HCT116 (cell line): Measurements from ENCODE around the gene ZNF319. TPM values are rescaled to one million over a fixed set of nuclear protein-coding genes. Genes with fewer than 3 reads are reported as not detected.

ENCODE experiments used
- ATAC-seq: fragments of 200-7000 bp; cut with Tn5 transposase; 2 replicates; pipeline ENCODE4 v1.9.1; 2020; ENCODE audit warnings: mild to moderate bottlenecking, moderate library complexity
- BruUV-seq: library from RNA; stranded (reverse); fragments of 400-500 nt; replicated peaks from 2 replicates; lab custom pipeline; 2021; lab: Mats Ljungman, UMichigan
- CTCF ChIA-PET: fragments of 300-600 bp; sonication (Branson Sonifier 250); formaldehyde crosslinking; loops from one replicate; lab custom pipeline; 2021; ENCODE audit warnings: antibody characterized with exemption; lab: Charles Lee
- POLR2A ChIA-PET: fragments of 300-600, 350-600 bp; sonication (Branson Sonifier 250); formaldehyde crosslinking; loops from one replicate; lab custom pipeline; 2021; ENCODE audit warnings: antibody characterized with exemption; lab: Charles Lee
- RAD21 ChIA-PET, 2 experiments: fragments of 300-600 bp; sonication (Branson Sonifier 250); formaldehyde crosslinking; loops; one replicate each; lab custom pipeline; 2023; ENCODE audit warnings: low total read pairs in 2 of 2; ENCODE audit not compliant: uncharacterized antibody in 2 of 2, unreplicated experiment in 2 of 2, low non-redundant PET in 1 of 2; lab: Charles Lee
- DNase-seq: peaks from one replicate; pipeline ENCODE4 v3.0.0-alpha.2; 2010; ENCODE audit warnings: low read depth, low spot score
- H2AFZ ChIP-seq: fragments of 200-600 bp; shearing (Covaris generic), sonication (generic); 2 replicates; pipeline ENCODE4 v1.6.1; 2017; ENCODE audit warnings: low read depth, mixed run types, mixed read lengths, antibody characterized with exemption, low read length; ENCODE audit not compliant: poor library complexity, severe bottlenecking
- H3K27ac ChIP-seq: 2 replicates; pipeline ENCODE4 v1.5.1; 2012; ENCODE audit warnings: low read depth, low read length
- H3K27me3 ChIP-seq: fragments of 200-600 bp; sonication (generic); 2 replicates; pipeline ENCODE4 v1.6.1; 2016; ENCODE audit warnings: mixed run types, low read length, mixed read lengths; ENCODE audit not compliant: insufficient read depth
- H3K36me3 ChIP-seq, 2 experiments: fragments of 200-500 bp in 1 of 2; fragments of 200-600 bp in 1 of 2; sonication (Bioruptor generic) in 1 of 2; sonication (generic) in 1 of 2; 2 replicates each; pipeline versions ENCODE4 v1.5.1 to v1.6.1; 2014 to 2016; ENCODE audit warnings: low read length in 2 of 2, inconsistent platforms in 1 of 2, mixed read lengths in 1 of 2, mixed run types in 1 of 2; ENCODE audit not compliant: insufficient read depth in 2 of 2, control insufficient read depth in 1 of 2
- H3K4me1 ChIP-seq, 2 experiments: fragments of 200-600 bp in 1 of 2; sonication (generic) in 1 of 2; 2 replicates each; pipeline versions ENCODE4 v1.5.1 to v1.6.1; 2012 to 2017; ENCODE audit warnings: low read length in 2 of 2, inconsistent platforms in 1 of 2, mild to moderate bottlenecking in 1 of 2, mixed read lengths in 1 of 2, mixed run types in 1 of 2, moderate library complexity in 1 of 2; ENCODE audit not compliant: insufficient read depth in 2 of 2, control insufficient read depth in 1 of 2
- H3K4me2 ChIP-seq: fragments of 200-600 bp; sonication (generic); 2 replicates; pipeline ENCODE4 v1.6.1; 2017; ENCODE audit warnings: mixed run types, low read length, mixed read lengths
- H3K4me3 ChIP-seq, 2 experiments: fragments of 200-600 bp in 1 of 2; sonication (generic) in 1 of 2; replicated peaks in 1 of 2; 2 replicates each; pipeline ENCODE4 v1.5.1; 2011 to 2016; ENCODE audit warnings: low read length in 2 of 2, control low read depth in 1 of 2, low read depth in 1 of 2, mild to moderate bottlenecking in 1 of 2, mixed read lengths in 1 of 2, mixed run types in 1 of 2
- H3K79me2 ChIP-seq: fragments of 200-600 bp; sonication (generic); 2 replicates; pipeline ENCODE4 v1.6.1; 2017; ENCODE audit warnings: mild to moderate bottlenecking, mixed run types, low read length, moderate library complexity, mixed read lengths; ENCODE audit not compliant: insufficient read depth
- H3K9ac ChIP-seq: fragments of 200-600 bp; sonication (generic); 2 replicates; pipeline ENCODE4 v1.6.1; 2016; ENCODE audit warnings: low read length, mixed read lengths
- H3K9me2 ChIP-seq: fragments of 200-600 bp; sonication (generic), shearing (Covaris generic); 2 replicates; pipeline ENCODE4 v1.6.1; 2017; ENCODE audit warnings: mixed run types, mild to moderate bottlenecking, moderate library complexity; ENCODE audit not compliant: insufficient read depth
- H3K9me3 ChIP-seq, 2 experiments: fragments of 200-500 bp in 1 of 2; fragments of 200-600 bp in 1 of 2; sonication (Bioruptor generic) in 1 of 2; sonication (generic) in 1 of 2; 2 replicates each; pipeline ENCODE4 v1.6.1; 2014 to 2017; ENCODE audit warnings: low read length in 2 of 2, mixed read lengths in 2 of 2, inconsistent platforms in 1 of 2, low read depth in 1 of 2, mild to moderate bottlenecking in 1 of 2, mixed run types in 1 of 2, moderate library complexity in 1 of 2; ENCODE audit not compliant: control insufficient read depth in 1 of 2, insufficient read depth in 1 of 2
- H4K20me1 ChIP-seq: fragments of 200-600 bp; sonication (generic), shearing (Covaris generic); 2 replicates; pipeline ENCODE4 v1.6.1; 2017; ENCODE audit warnings: mixed run types, mild to moderate bottlenecking, moderate library complexity; ENCODE audit not compliant: insufficient read depth
- CTCF ChIP-seq, 3 experiments: fragments of 200-600 bp in 1 of 3; sonication (generic) in 1 of 3; IDR thresholded peaks in 2 of 3; conservative IDR thresholded peaks in 1 of 3; 2 replicates each; pipeline ENCODE4 v1.5.1; 2012 to 2017; ENCODE audit warnings: low read depth in 2 of 3, low read length in 2 of 3, antibody characterized with exemption in 1 of 3, borderline replicate concordance in 1 of 3, control low read depth in 1 of 3, mild to moderate bottlenecking in 1 of 3, mixed read lengths in 1 of 3, mixed run types in 1 of 3, moderate library complexity in 1 of 3; ENCODE audit not compliant: insufficient read depth in 1 of 3
- EZH2phosphoT487 ChIP-seq: fragments of 200-600 bp; IDR thresholded peaks from 2 replicates; pipeline ENCODE4 v1.6.1; 2018; ENCODE audit warnings: antibody characterized with exemption, borderline replicate concordance
- MAX ChIP-seq: IDR thresholded peaks from 2 replicates; pipeline ENCODE4 v1.6.1; 2012
- POLR2A ChIP-seq: IDR thresholded peaks from 2 replicates; pipeline ENCODE4 v1.7.0; 2011; ENCODE audit warnings: borderline replicate concordance; ENCODE audit not compliant: insufficient read depth, insufficient read length; ENCODE audit errors: extremely low read depth
- SIN3A ChIP-seq: IDR thresholded peaks from 2 replicates; pipeline ENCODE4 v1.6.1; 2012; ENCODE audit warnings: low read depth
- ZFX ChIP-seq: fragments of 450-650 bp; IDR thresholded peaks from 2 replicates; pipeline ENCODE4 v1.6.1; 2017
- intact Hi-C: fragments of 100-400 bp; cut with micrococcal nuclease; formaldehyde crosslinking; loops from 2 replicates; pipeline ENCODE4 v1.10.0; 2022
- total RNA-seq: library from RNA; stranded (reverse); gene quantifications from one replicate; pipeline ENCODE4 v1.2.1, GENCODE V29; 2021; ENCODE audit not compliant: unreplicated experiment

ZNF319 gene
- total RNA-seq, 1 experiment from 2014 or later: 7.1 TPM

GRCh38 chr16:58039829-58040495, 39.5 kb upstream of the ZNF319 start:
- no peak for DNase-seq
- no peak overlapping the region for H3K4me3 ChIP-seq
- no TSS peak for BruUV-seq
- H3K9ac ChIP-seq: no peak overlapping the region
- no peak for TF ChIP-seq EZH2phosphoT487
- no peak for TF ChIP-seq CTCF (IDR thresholded peaks at IDR 0.05 in 2 of 3, conservative IDR thresholded peaks at IDR 0.05 in 1 of 3; ENCODE audit: borderline replicate concordance in 1 of 3, insufficient read depth in 1 of 3, low read depth in 2 of 3, low read length in 2 of 3)
- TF ChIP-seq POLR2A: no peak
- no peaks in the 10 kb centered on the region for H3K4me1 ChIP-seq
- no peaks in the 10 kb centered on the region for H4K20me1 ChIP-seq
- intact Hi-C loops: no loop called here
- H3K9me2 ChIP-seq: no peaks in the 10 kb centered on the region
- ATAC-seq: no peak
- no peaks in the 10 kb centered on the region for H3K27me3 ChIP-seq
- peaks cover 5 to 9% of the 10 kb centered on the region in 2 experiments; a peak in 2 of 4 replicates for H3K36me3 ChIP-seq
- H3K4me2 ChIP-seq: no peak overlapping the region
- H3K27ac ChIP-seq: no peak overlapping the region
- no peaks in the 10 kb centered on the region; the same call in 1 of the 2 replicates for H3K79me2 ChIP-seq
- RAD21 ChIA-PET: no interaction called here
- H3K9me3 ChIP-seq: no peaks in the 10 kb centered on the region
- no peak overlapping the region for H2AFZ ChIP-seq
- CTCF ChIA-PET: no interaction called here
- POLR2A ChIA-PET: no interaction called here

GRCh38 chr16:58038219-58038641, 37.8 kb upstream of the ZNF319 start:
- no peaks in the 10 kb centered on the region for H3K27me3 ChIP-seq
- no peak overlapping the region for H2AFZ ChIP-seq
- POLR2A ChIA-PET: no interaction called here
- H3K36me3 ChIP-seq: peaks cover 5 to 9% of the 10 kb centered on the region in 2 experiments; a peak in 2 of 4 replicates
- TF ChIP-seq MAX (no peak), SIN3A (no peak), CTCF (IDR thresholded peaks at IDR 0.05 in 2 of 3, conservative IDR thresholded peaks at IDR 0.05 in 1 of 3; ENCODE audit: borderline replicate concordance in 1 of 3, insufficient read depth in 1 of 3, low read depth in 2 of 3, low read length in 2 of 3) (no peak), ZFX (no peak)
- no peak overlapping the region for H3K4me3 ChIP-seq
- H3K79me2 ChIP-seq: peaks cover 2% of the 10 kb centered on the region; the same call in 1 of the 2 replicates
- peaks cover 0 to 3% of the 10 kb centered on the region in 2 experiments; a peak in 1 of 4 replicates for H3K4me1 ChIP-seq
- H3K9me2 ChIP-seq: no peaks in the 10 kb centered on the region
- H3K9me3 ChIP-seq: no peaks in the 10 kb centered on the region
- H3K4me2 ChIP-seq: no peak overlapping the region
- ATAC-seq (no peak), DNase-seq (no peak)
- CTCF ChIA-PET: no interaction called here
- no peak overlapping the region for H3K9ac ChIP-seq
- BruUV-seq: no TSS peak
- no peak overlapping the region for H3K27ac ChIP-seq
- RAD21 ChIA-PET: no interaction called here
- H4K20me1 ChIP-seq: no peaks in the 10 kb centered on the region
- intact Hi-C loops: no loop called here
